ENCODE data around the gene PDE1C.

Gene PDE1C

GRCh38 chr7:31825576-31825975 is 244.6 kb downstream of the PDE1C start:
- TF ChIP-seq ZFX (IDR thresholded peaks at IDR 0.05; ENCODE audit: borderline replicate concordance) (no peak), CTCF (IDR thresholded peaks at IDR 0.05) (no peak)
- H3K27ac ChIP-seq, result no peak overlapping the region

- no peak overlapping the region for H3K27ac ChIP-seq
- TF ChIP-seq CTCF (IDR thresholded peaks at IDR 0.05) (no peak), ZFX (IDR thresholded peaks at IDR 0.05; ENCODE audit: borderline replicate concordance) (no peak)
Observed at GRCh38 chr7:31819031-31819430, 251.2 kb downstream of the PDE1C start.

GRCh38 chr7:31816810-31817209 is 253.4 kb downstream of the PDE1C start:
- TF ChIP-seq ZFX (IDR thresholded peaks at IDR 0.05; ENCODE audit: borderline replicate concordance), result no peak
- no peak for TF ChIP-seq CTCF (IDR thresholded peaks at IDR 0.05)

GRCh38 chr7:31815796-31816195 is 254.4 kb downstream of the PDE1C start:
- H3K27ac ChIP-seq, result no peak overlapping the region
- TF ChIP-seq CTCF (IDR thresholded peaks at IDR 0.05), result no peak
- no peak for TF ChIP-seq ZFX (IDR thresholded peaks at IDR 0.05; ENCODE audit: borderline replicate concordance)

More at GRCh38 chr7:31816810-31817209, 253.4 kb downstream of the PDE1C start:
- no peak overlapping the region for H3K27ac ChIP-seq

- H3K27ac ChIP-seq, result no peak overlapping the region
Observed at GRCh38 chr7:31814187-31814586, 256.0 kb downstream of the PDE1C start.

GRCh38 chr7:31811650-31812461 is 258.4 kb downstream of the PDE1C start:
- H3K27ac ChIP-seq, result no peak overlapping the region
- TF ChIP-seq ZFX (IDR thresholded peaks at IDR 0.05; ENCODE audit: borderline replicate concordance), result no peak
- TF ChIP-seq CTCF (IDR thresholded peaks at IDR 0.05), result no peak

More at GRCh38 chr7:31814187-31814586, 256.0 kb downstream of the PDE1C start:
- TF ChIP-seq ZFX (IDR thresholded peaks at IDR 0.05; ENCODE audit: borderline replicate concordance) (no peak), CTCF (IDR thresholded peaks at IDR 0.05) (peak; percentile 39)

GRCh38 chr7:31805209-31805818 is 264.9 kb downstream of the PDE1C start:
- TF ChIP-seq ZFX (IDR thresholded peaks at IDR 0.05; ENCODE audit: borderline replicate concordance), result no peak
- no peak for TF ChIP-seq CTCF (IDR thresholded peaks at IDR 0.05)
- H3K27ac ChIP-seq, result no peak overlapping the region
